Mesenchymal stem cell (in vitro differentiated cells and primary cell): ENCODE measurements around the gene YIPF4.
A peak's percentile ranks its signal among the peaks of the same experiment; 100 is the strongest.
"Not testable (repeated sequence)": the region's sequence is repeated elsewhere in the genome, so short reads cannot be mapped to it uniquely, and the experiment has no call there.

ENCODE experiments used
- DNase-seq: peaks from one replicate; pipeline ENCODE4 v3.0.0-alpha.2; 2013
- H2AFZ ChIP-seq: one replicate; pipeline ENCODE4 v1.6.1; 2013; ENCODE audit warnings: low read depth, mild to moderate bottlenecking, control low read depth, inconsistent platforms, low read length, moderate library complexity
- H2AK5ac ChIP-seq: 2 replicates; pipeline ENCODE4 v1.6.1; 2013; ENCODE audit warnings: low read length, moderate library complexity, mild to moderate bottlenecking, inconsistent platforms; ENCODE audit not compliant: severe bottlenecking
- H2BK120ac ChIP-seq: one replicate; pipeline ENCODE4 v1.6.1; 2013; ENCODE audit warnings: low read depth, mild to moderate bottlenecking, inconsistent platforms, low read length, moderate library complexity
- H2BK12ac ChIP-seq, 2 experiments: one replicate each; pipeline ENCODE4 v1.6.1; 2013; ENCODE audit warnings: inconsistent platforms in 2 of 2, low read length in 2 of 2, mild to moderate bottlenecking in 2 of 2, moderate library complexity in 2 of 2, control low read depth in 1 of 2
- H2BK15ac ChIP-seq: one replicate; pipeline ENCODE4 v1.6.1; 2013; ENCODE audit warnings: mild to moderate bottlenecking, low read depth, inconsistent platforms; ENCODE audit not compliant: poor library complexity, severe bottlenecking
- H2BK5ac ChIP-seq: 2 replicates; pipeline ENCODE4 v1.6.1; 2013; ENCODE audit warnings: low read depth, mild to moderate bottlenecking, low read length, control low read depth, inconsistent platforms; ENCODE audit not compliant: poor library complexity, severe bottlenecking
- H3K14ac ChIP-seq, 2 experiments: one replicate each; pipeline ENCODE4 v1.6.1; 2013; ENCODE audit warnings: inconsistent platforms in 2 of 2, low read length in 2 of 2, control low read depth in 1 of 2, mild to moderate bottlenecking in 1 of 2, moderate library complexity in 1 of 2
- H3K18ac ChIP-seq, 2 experiments: one replicate each; pipeline ENCODE4 v1.6.1; 2013; ENCODE audit warnings: inconsistent platforms in 2 of 2, low read length in 2 of 2, control low read depth in 1 of 2, low read depth in 1 of 2, mild to moderate bottlenecking in 1 of 2
- H3K23ac ChIP-seq, 2 experiments: one replicate each; pipeline ENCODE4 v1.6.1; 2013; ENCODE audit warnings: inconsistent platforms in 2 of 2, low read length in 2 of 2, mild to moderate bottlenecking in 2 of 2, moderate library complexity in 2 of 2, control low read depth in 1 of 2
- H3K27ac ChIP-seq: 2 replicates; pipeline ENCODE4 v1.5.1; 2013; ENCODE audit warnings: mild to moderate bottlenecking, moderate library complexity, low read length, control low read depth, inconsistent platforms; ENCODE audit not compliant: poor library complexity, severe bottlenecking
- H3K27me3 ChIP-seq, 2 experiments: 2 replicates each; pipeline versions ENCODE4 v1.6.1 to v1.7.0; 2013; ENCODE audit warnings: low read length in 2 of 2, mild to moderate bottlenecking in 2 of 2, moderate library complexity in 2 of 2, control low read depth in 1 of 2, inconsistent platforms in 1 of 2; ENCODE audit not compliant: control insufficient read depth in 1 of 2, insufficient read depth in 1 of 2
- H3K36me3 ChIP-seq, 2 experiments: 2 replicates each; pipeline versions ENCODE4 v1.6.1 to v1.7.0; 2013; ENCODE audit warnings: low read length in 2 of 2, control low read depth in 1 of 2, inconsistent platforms in 1 of 2, low read depth in 1 of 2, mild to moderate bottlenecking in 1 of 2; ENCODE audit not compliant: insufficient read depth in 2 of 2, control insufficient read depth in 1 of 2
- H3K4ac ChIP-seq, 2 experiments: one replicate each; pipeline ENCODE4 v1.6.1; 2013; ENCODE audit warnings: inconsistent platforms in 2 of 2, low read length in 2 of 2, mild to moderate bottlenecking in 2 of 2, moderate library complexity in 2 of 2, control low read depth in 1 of 2, low read depth in 1 of 2
- H3K4me1 ChIP-seq: 2 replicates; pipeline ENCODE4 v1.6.1; 2013; ENCODE audit warnings: low read depth, low read length, control low read depth; ENCODE audit not compliant: control insufficient read depth, insufficient read depth
- H3K4me2 ChIP-seq: 2 replicates; pipeline ENCODE4 v1.6.1; 2013; ENCODE audit warnings: low read length, mild to moderate bottlenecking, inconsistent platforms; ENCODE audit not compliant: poor library complexity, severe bottlenecking
- H3K4me3 ChIP-seq, 2 experiments: 2 replicates each; pipeline versions ENCODE4 v1.5.1 to v1.7.0; 2013; ENCODE audit warnings: low read length in 2 of 2, mild to moderate bottlenecking in 2 of 2, control low read depth in 1 of 2, low read depth in 1 of 2; ENCODE audit not compliant: insufficient read depth in 1 of 2
- H3K79me1 ChIP-seq: replicated peaks from 2 replicates; pipeline ENCODE4 v1.6.1; 2013; ENCODE audit warnings: mild to moderate bottlenecking, control low read depth, low read length, inconsistent platforms; ENCODE audit not compliant: poor library complexity, severe bottlenecking
- H3K9ac ChIP-seq: 2 replicates; pipeline ENCODE4 v1.7.0; 2013; ENCODE audit warnings: mild to moderate bottlenecking, low read length, moderate library complexity
- H3K9me3 ChIP-seq: 2 replicates; pipeline ENCODE4 v1.7.0; 2013; ENCODE audit warnings: mild to moderate bottlenecking, low read length; ENCODE audit not compliant: control insufficient read depth
- H4K8ac ChIP-seq: one replicate; pipeline ENCODE4 v1.6.1; 2013; ENCODE audit warnings: inconsistent platforms, mild to moderate bottlenecking, low read length, moderate library complexity
- H4K91ac ChIP-seq: one replicate; pipeline ENCODE4 v1.6.1; 2013; ENCODE audit warnings: mild to moderate bottlenecking, low read length, inconsistent platforms
- WGBS: methylation state at CpG from one replicate; pipeline ENCODE4 v1.1.7; 2013; ENCODE audit warnings: mixed read lengths; 5-methylcytosine and 5-hydroxymethylcytosine counted together

The YIPF4 gene

GRCh38 chr2:32362997-32363396 lies 85.3 kb downstream of the YIPF4 start:
- H2BK12ac ChIP-seq, H3K4me2 ChIP-seq, H3K23ac ChIP-seq, H3K4ac ChIP-seq, H3K18ac ChIP-seq, H3K14ac ChIP-seq, H3K9me3 ChIP-seq, H3K4me3 ChIP-seq, H3K27me3 ChIP-seq, H2BK5ac ChIP-seq, H3K9ac ChIP-seq, H2AK5ac ChIP-seq, H3K79me1 ChIP-seq, DNase-seq, H4K8ac ChIP-seq, H2BK15ac ChIP-seq, H3K4me1 ChIP-seq, H2AFZ ChIP-seq, H2BK120ac ChIP-seq, H4K91ac ChIP-seq, H3K36me3 ChIP-seq: not testable (repeated sequence)
- WGBS, result 100% methylated on average over 2 of the region's 2 CpGs
- H3K27ac ChIP-seq, result peak overlapping the region; percentile 32

GRCh38 chr2:32363597-32363996 lies 85.9 kb downstream of the YIPF4 start:
- Histone ChIP-seq H2BK5ac (no peak overlapping the region), H3K9ac (peak overlapping the region; percentile 26), H3K4me1 (peaks cover 7% of the 10 kb centered on the region), H3K14ac (no peak overlapping the region), H3K36me3 (peaks cover 0 to 9% of the 10 kb centered on the region in 2 experiments), H2BK12ac (no peak overlapping the region), H2BK15ac (no peak overlapping the region), H2BK120ac (no peak overlapping the region), H3K27ac (no peak overlapping the region), H2AK5ac (no peak overlapping the region), H3K23ac (no peak overlapping the region), H3K27me3 (no peaks in the 10 kb centered on the region), H3K79me1 (no peaks in the 10 kb centered on the region), H3K18ac (no peak overlapping the region), H4K8ac (no peak overlapping the region), H4K91ac (no peak overlapping the region), H3K4ac (no peak overlapping the region), H3K9me3 (no peaks in the 10 kb centered on the region), H3K4me2 (no peak overlapping the region), H3K4me3 (no peak overlapping the region), H2AFZ (no peak overlapping the region)
- no peak for DNase-seq
- WGBS, result no CpG with 5 or more reads among the region's 2 CpGs

DNA sequence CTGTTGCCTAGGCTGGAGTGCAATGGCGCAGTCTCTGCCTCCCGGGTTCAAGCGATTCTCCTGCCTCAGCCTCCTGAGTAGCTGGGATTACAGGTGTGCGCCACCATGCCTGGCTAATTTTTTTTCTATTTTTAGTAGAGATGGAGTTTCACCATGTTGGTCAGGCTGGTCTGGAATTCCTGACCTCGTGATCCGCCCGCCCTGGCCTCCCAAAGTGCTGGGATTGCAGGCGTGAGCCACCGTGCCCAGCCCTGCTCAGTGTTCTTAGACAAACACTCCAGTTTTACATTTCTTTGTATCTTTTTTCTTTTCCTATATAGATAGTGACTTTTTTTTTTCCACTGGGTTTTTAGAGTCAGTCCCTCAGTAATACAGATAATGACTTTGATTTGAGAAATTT lies 86.6 kb downstream of the YIPF4 start:
- H3K14ac ChIP-seq, H3K18ac ChIP-seq, H2AFZ ChIP-seq, H2BK120ac ChIP-seq, H3K23ac ChIP-seq, H3K9me3 ChIP-seq, H2BK5ac ChIP-seq, H3K4me2 ChIP-seq, H3K36me3 ChIP-seq, H3K27ac ChIP-seq, H4K91ac ChIP-seq, H3K4me3 ChIP-seq, H3K4ac ChIP-seq, H3K4me1 ChIP-seq, H3K79me1 ChIP-seq, H3K27me3 ChIP-seq, H2BK12ac ChIP-seq, H2AK5ac ChIP-seq, H4K8ac ChIP-seq, H2BK15ac ChIP-seq, DNase-seq: not testable (repeated sequence)
- peak overlapping the region; percentile 26 for H3K9ac ChIP-seq
- WGBS, result 96% methylated on average over 7 of the region's 9 CpGs

GRCh38 chr2:32365679-32366078 lies 88.0 kb downstream of the YIPF4 start:
- H3K18ac ChIP-seq, H4K8ac ChIP-seq, H4K91ac ChIP-seq, H2BK15ac ChIP-seq, H3K27me3 ChIP-seq, H3K36me3 ChIP-seq, H3K9me3 ChIP-seq, H3K79me1 ChIP-seq, H2BK5ac ChIP-seq, H2AK5ac ChIP-seq, H3K4me1 ChIP-seq, H3K27ac ChIP-seq, H2AFZ ChIP-seq, H3K4ac ChIP-seq, H2BK120ac ChIP-seq, H2BK12ac ChIP-seq, H3K14ac ChIP-seq, H3K9ac ChIP-seq, H3K4me3 ChIP-seq, DNase-seq, H3K23ac ChIP-seq, H3K4me2 ChIP-seq: not testable (repeated sequence)
- WGBS, result 97% methylated on average over 3 of the region's 3 CpGs
